Activated T-cell treated with anti-CD3 and anti-CD28 coated beads, Interleukin-2, amount 50 U/mL, for 48 hours (primary cell): ENCODE measurements around the gene FIP1L1.

Experiments used
- DNase-seq, 2 experiments: peaks; one replicate each; pipeline ENCODE4 v3.0.0-alpha.2; 2020

The FIP1L1 gene

GRCh38 chr4:53507671-53508286, 130.3 kb downstream of the FIP1L1 start:
- DNase-seq, result no peak

- no peak for DNase-seq
Observed at GRCh38 chr4:53508446-53508845, 131.0 kb downstream of the FIP1L1 start.

GRCh38 chr4:53510321-53510720, 132.9 kb downstream of the FIP1L1 start:
- no peak for DNase-seq
